HL-60 (cell line): ENCODE measurements around the gene FARP2.

Experiments
- GABPA ChIP-seq: IDR thresholded peaks from 2 replicates; pipeline ENCODE4 v1.6.1; 2012; ENCODE audit warnings: low read depth
- POLR2AphosphoS5 ChIP-seq: IDR thresholded peaks from 2 replicates; pipeline ENCODE4 v1.6.1; 2012; ENCODE audit warnings: low read depth
- TF ChIP-seq, protein P1 (sequence below): IDR thresholded peaks from 2 replicates; pipeline ENCODE4 v1.6.1; 2012; ENCODE audit warnings: low read depth; ENCODE audit not compliant: insufficient replicate concordance
- TF ChIP-seq, protein P2 (sequence below): IDR thresholded peaks from one replicate; pipeline ENCODE4 v1.5.1; 2011; ENCODE audit warnings: low read length, control low read depth, inconsistent platforms; ENCODE audit not compliant: insufficient read depth

DNA sequence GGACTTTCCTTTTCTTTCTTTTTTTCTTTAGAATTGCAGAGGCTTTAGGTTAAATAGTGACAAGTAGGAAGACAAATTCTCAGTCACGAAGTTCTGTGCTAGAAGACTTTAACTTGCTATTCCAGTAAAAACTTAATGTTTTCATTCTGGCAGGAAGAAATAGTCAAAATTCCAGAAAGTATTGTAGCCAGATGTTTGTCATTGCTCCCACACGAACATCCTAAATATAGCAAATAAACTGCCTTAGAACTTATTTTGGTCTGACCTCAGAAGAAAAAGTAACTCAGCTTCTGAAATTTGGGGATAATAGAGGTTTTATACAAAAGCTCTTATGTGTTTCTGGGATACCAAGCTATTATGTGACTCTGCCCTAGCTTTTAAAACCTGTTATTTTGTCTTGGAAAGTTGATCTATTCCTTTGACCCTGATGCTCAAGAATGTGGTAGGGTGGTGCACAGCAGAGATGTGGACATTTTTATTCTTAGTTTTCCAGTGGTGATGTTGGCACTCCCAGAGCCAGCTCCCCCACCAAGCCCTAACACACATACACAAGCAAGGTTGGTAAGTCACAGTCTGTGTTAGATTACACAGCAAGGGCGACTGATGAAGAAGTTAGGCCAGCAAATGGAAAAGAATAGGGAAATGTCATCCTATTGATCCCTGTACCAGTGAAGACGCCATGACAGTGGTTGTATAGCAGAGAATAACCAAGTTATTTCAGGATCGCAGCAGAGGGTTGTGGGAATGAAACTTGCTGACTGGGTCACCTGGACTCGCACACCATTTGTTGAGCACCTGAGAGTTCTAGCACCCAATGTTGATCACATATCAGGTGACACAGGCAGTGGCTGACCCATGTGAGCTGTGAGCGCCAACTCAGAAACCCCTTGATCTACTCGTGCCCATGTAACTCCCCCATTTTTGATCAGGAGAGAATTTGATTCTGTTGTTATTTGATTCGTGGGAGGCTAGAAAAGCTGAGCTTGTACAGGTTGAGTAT lies 23.7 kb downstream of the FARP2 start:
- TF ChIP-seq, protein P1, sequence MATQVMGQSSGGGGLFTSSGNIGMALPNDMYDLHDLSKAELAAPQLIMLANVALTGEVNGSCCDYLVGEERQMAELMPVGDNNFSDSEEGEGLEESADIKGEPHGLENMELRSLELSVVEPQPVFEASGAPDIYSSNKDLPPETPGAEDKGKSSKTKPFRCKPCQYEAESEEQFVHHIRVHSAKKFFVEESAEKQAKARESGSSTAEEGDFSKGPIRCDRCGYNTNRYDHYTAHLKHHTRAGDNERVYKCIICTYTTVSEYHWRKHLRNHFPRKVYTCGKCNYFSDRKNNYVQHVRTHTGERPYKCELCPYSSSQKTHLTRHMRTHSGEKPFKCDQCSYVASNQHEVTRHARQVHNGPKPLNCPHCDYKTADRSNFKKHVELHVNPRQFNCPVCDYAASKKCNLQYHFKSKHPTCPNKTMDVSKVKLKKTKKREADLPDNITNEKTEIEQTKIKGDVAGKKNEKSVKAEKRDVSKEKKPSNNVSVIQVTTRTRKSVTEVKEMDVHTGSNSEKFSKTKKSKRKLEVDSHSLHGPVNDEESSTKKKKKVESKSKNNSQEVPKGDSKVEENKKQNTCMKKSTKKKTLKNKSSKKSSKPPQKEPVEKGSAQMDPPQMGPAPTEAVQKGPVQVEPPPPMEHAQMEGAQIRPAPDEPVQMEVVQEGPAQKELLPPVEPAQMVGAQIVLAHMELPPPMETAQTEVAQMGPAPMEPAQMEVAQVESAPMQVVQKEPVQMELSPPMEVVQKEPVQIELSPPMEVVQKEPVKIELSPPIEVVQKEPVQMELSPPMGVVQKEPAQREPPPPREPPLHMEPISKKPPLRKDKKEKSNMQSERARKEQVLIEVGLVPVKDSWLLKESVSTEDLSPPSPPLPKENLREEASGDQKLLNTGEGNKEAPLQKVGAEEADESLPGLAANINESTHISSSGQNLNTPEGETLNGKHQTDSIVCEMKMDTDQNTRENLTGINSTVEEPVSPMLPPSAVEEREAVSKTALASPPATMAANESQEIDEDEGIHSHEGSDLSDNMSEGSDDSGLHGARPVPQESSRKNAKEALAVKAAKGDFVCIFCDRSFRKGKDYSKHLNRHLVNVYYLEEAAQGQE: no peak
- TF ChIP-seq, protein P2, sequence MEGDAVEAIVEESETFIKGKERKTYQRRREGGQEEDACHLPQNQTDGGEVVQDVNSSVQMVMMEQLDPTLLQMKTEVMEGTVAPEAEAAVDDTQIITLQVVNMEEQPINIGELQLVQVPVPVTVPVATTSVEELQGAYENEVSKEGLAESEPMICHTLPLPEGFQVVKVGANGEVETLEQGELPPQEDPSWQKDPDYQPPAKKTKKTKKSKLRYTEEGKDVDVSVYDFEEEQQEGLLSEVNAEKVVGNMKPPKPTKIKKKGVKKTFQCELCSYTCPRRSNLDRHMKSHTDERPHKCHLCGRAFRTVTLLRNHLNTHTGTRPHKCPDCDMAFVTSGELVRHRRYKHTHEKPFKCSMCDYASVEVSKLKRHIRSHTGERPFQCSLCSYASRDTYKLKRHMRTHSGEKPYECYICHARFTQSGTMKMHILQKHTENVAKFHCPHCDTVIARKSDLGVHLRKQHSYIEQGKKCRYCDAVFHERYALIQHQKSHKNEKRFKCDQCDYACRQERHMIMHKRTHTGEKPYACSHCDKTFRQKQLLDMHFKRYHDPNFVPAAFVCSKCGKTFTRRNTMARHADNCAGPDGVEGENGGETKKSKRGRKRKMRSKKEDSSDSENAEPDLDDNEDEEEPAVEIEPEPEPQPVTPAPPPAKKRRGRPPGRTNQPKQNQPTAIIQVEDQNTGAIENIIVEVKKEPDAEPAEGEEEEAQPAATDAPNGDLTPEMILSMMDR: no peak
- no peak for TF ChIP-seq POLR2AphosphoS5
- TF ChIP-seq GABPA: no peak
